ENCODE data around the gene NRN1L.
"Not testable (repeated sequence)": the region's sequence is repeated elsewhere in the genome, so short reads cannot be mapped to it uniquely, and the experiment has no call there.

NRN1L gene

GRCh38 chr16:67884684-67885083, at the start of gene NRN1L:
Gene NRN1L, plus strand, starts transcription at chr16:67884885. Its CDS starts 19 bp downstream, at chr16:67884904.
- no peak for FAIRE-seq

DNA sequence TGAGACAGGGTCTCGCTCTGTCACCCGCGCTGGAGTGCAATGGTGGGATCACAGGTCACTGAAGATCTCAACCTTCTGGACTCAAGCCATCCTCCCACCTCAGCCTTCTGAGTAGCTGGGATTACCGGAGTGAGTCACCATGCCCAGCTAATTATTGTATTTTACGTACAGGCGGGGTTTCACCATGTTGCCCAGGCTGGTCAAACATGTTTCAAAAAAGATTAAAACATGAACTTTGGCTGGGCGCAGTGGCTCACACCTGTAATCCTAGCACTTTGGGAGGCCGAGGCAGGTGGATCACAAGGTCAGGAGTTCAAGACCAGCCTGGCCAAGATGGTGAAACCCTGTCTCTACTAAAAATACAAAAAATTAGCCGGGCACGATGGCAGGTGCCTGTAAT, 47.5 kb upstream of the NRN1L start:
- not testable (repeated sequence) for FAIRE-seq

DNA sequence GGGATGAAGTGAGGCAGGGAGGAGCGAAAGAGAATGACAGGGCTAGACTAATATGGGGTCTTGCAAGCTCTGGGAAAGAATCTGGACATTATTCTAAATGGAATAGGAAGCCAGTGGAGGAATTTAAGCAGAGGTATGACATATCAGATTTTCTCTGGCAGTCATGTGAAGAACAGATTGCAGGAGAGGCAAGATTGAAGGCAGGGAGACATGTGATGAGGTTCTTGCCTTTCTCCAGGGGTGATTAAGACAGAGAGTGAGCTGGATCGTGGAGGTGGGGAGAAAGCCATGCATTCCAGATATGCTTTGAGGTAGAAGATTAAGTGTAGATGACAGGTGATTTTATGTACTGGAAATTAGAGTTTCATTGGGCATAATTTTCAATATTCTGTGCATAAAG, 46.9 kb upstream of the NRN1L start:
- no peak for FAIRE-seq

DNA sequence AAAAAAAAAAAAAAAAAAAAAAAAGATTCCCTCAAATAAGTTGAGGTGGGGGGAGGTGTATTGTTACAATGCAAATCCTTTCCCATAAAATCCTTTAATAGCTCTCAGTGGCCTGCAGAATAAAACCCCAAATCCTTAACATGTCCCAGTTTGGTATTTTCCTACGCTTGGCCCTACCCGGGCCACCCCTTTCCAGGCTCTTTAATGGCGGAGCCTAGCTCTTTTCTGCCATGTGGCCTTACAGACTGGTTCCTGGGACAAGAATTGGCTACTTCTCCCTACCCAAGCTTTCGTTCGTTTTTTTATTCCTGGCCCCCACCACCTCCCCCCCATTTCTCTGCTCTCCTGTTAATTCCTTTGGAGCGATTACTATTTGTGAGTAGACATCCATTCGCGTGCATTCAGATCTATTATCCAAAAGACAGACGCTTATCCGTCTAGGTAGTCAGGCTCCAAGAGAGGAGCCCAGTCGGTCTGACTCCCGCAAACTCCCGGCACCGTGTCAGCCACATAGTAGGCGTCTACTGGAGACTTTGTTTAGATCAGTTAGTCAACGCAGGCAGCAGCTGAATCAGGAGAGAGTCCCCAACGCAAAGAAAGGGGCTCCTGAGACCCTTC, 43.4 kb upstream of the NRN1L start:
- no peak for FAIRE-seq

DNA sequence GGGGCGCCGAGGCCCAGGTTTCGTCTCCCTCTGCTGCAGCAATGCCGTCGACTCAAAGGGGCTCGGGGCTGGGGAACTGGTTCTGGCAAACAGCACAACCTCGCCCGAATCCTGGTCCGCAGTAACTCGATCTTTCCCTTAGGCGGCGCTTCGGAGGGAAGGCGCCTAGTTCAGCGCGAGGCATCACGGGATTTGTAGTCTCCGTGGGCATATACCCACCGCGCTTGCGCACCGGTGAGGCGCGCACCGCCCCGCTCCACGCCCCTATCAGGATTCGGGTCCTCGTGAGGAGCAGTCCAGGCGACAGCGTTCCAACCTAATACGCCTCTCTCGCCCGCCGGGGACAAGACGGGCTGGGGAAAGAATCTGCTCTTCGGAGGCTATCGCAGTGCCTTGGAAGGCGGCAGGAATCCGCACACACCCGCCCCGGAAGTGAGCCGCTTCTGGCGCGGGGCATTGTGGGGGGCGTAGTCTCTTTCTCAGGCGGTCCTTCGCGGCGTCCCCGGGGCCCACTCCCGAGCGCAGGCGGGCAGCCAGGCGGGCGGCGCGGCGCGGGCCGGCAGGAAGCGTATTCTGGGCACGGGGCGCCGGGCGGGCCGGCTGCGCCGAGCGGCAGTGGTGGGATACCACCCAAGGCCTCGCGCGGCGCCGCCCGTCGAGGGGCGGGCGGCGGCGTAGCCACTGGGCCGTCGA, 42.7 kb upstream of the NRN1L start, which contains the start of gene THAP11:
TSS of gene THAP11 (plus strand) at position 505 of the 693 bp plus-strand sequence. CDS start 235 bp downstream, outside the sequence.
- FAIRE-seq = no peak

DNA sequence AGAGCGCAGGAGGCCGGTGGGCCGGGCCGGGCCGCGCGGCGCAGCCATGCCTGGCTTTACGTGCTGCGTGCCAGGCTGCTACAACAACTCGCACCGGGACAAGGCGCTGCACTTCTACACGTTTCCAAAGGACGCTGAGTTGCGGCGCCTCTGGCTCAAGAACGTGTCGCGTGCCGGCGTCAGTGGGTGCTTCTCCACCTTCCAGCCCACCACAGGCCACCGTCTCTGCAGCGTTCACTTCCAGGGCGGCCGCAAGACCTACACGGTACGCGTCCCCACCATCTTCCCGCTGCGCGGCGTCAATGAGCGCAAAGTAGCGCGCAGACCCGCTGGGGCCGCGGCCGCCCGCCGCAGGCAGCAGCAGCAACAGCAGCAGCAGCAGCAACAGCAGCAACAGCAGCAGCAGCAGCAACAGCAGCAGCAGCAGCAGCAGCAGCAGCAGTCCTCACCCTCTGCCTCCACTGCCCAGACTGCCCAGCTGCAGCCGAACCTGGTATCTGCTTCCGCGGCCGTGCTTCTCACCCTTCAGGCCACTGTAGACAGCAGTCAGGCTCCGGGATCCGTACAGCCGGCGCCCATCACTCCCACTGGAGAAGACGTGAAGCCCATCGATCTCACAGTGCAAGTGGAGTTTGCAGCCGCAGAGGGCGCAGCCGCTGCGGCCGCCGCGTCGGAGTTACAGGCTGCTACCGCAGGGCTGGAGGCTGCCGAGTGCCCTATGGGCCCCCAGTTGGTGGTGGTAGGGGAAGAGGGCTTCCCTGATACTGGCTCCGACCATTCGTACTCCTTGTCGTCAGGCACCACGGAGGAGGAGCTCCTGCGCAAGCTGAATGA, 42.0 kb upstream of the NRN1L start:
- FAIRE-seq = no peak

GRCh38 chr16:67843343-67843765, 41.3 kb upstream of the NRN1L start:
- no peak for FAIRE-seq

- FAIRE-seq = no peak
These were observed 40.2 kb upstream of the NRN1L start for GRCh38 chr16:67844497-67844896.

DNA sequence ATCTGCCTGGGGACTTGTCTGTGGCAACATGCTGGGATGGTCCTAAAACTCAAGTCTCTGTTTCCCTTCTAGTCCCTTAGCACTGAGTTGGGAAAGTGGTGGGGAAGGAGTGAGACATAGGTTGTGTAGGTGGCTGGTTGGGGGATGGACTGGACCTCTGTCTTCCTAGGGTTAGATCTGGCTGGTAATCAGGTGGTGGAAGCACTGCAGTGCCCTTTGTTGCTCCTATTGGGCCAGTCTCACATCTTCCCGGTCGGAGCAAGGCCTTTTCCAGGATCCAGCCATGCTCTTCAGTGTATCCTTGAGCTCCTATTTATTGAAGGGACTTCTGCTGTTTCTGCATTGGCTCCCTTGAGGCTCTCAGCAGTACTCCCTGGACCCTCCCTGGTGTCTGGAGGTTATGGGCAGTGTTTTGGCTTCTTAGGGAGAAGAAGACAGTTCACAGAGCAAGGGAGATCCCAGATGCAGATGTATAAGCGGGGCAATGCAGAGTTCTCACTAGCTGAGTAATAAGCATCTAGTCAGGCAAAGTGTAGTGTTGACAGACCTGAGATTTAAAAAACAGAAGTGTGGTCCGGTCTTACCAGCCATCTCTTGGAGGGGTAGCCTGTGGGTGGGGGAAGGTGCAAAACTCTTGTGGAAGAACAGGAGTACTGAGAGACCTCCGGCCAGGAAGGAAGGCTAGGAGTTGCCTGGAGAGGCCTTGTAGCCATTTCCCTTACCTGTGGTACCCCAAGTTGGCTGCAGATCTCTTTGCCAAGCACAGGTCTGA, 39.2 kb upstream of the NRN1L start:
- FAIRE-seq = no peak

GRCh38 chr16:67846063-67846319, 38.7 kb upstream of the NRN1L start:
- no peak for FAIRE-seq

GRCh38 chr16:67846320-67847063, 38.2 kb upstream of the NRN1L start, which contains the start of gene NUTF2:
Gene NUTF2, plus strand, starts transcription at chr16:67846933. Its CDS starts 18,198 bp downstream, at chr16:67865131.
- no peak for FAIRE-seq

GRCh38 chr16:67847064-67847861, 37.4 kb upstream of the NRN1L start, which contains the start of gene CENPT:
Gene CENPT, minus strand, starts transcription at chr16:67847693. Its CDS starts 13,834 bp downstream, at chr16:67833859.
- no peak for FAIRE-seq

- FAIRE-seq = no peak
These were observed 36.6 kb upstream of the NRN1L start for GRCh38 chr16:67848118-67848517.

- FAIRE-seq = no peak
These were observed 31.0 kb upstream of the NRN1L start for GRCh38 chr16:67853670-67854069.

- no peak for FAIRE-seq
These were observed 28.9 kb upstream of the NRN1L start for GRCh38 chr16:67855789-67856188.

- no peak for FAIRE-seq
These were observed 27.6 kb upstream of the NRN1L start for GRCh38 chr16:67856927-67857546.

DNA sequence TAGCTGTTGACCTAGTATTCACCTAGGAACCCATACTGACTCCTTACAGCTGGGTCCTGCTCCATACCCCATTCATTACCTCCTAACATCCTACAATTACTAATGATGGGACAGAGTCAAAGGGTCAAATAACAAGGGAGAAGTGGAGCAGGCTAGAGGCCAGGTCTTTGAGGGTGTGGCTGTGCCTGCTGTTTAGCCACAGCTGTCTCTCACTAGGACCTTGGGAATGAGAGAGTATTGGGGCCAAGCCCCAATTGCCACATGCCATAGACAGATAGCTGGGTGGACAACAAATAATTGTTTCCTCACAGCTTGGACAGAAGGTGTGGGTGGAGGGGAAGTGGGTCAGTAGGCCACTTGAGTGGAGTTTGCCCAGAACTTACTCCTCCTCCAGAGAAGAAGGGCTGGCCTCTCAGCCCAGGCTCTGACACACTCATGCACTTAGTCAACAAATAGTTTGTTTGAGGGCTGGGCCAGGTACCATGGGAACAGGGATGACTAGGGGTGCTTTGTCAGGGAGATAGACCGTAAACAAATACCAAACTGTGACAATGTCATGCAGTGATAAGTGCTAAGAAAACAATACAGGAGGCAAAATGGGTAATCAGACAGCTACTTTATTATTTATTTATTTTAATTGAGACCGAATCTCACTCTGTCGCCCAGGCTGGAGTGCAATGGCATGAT, 27.0 kb upstream of the NRN1L start:
- FAIRE-seq = peak; percentile 31

DNA sequence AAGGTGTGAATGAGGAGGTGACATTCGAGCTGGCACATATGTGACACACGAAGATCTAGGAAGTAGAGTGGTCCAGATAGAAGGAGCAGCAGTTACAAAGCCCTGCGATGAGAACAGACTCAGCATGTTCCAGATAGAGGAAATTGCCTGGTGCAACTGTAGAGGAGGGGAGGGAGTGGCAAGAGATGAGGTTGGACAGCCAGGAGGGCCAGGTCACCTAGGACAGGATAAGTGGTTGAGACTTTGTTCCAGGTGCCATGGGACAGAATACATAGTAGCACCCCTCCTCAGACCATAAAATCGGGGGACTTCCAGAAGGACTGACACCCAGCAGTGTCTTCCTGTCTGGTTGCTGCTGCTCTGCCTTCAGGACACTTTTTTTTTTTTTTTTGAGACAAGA, 26.2 kb upstream of the NRN1L start:
- FAIRE-seq = no peak

DNA sequence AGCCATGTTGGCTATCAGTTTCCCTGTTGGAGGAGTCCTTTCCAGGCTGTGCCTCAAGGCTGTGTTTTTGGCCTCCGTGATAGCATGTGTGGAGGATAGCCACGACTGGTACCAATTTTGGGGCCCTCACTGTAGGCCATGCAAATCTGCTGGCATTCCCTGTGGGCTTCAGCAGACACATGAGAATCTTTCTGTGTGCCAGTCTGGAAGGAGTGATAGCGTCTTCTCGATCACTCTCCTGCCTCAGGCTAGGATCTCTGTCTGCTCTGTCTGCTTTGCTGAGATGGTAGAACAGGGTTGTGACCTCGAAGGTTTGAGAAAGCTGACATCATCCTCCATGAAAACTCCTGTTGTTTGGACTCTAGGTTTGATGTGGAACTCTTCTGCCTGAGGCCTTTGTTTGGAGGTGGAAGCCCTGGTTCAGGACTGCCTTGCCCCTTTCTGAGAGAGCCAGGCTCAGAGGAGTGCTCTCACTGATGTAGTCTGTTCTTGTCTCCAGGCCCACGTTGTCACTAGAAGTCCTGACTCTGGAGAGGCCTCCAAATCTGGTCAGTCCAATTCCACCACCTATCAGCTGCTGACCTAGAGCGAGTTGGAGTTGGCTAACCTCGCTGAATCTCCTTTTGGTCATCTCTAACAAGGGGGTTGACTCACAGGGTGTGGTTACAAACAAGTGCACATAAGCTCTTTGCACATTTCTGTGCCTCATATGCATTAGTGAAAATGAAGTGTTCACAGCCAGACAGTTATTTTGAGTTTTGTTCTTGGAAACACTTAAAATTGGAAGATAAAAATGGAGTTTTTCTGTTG, 23.9 kb upstream of the NRN1L start:
- FAIRE-seq = no peak
